K562 (cell line): Measurements from ENCODE around the gene OSBP2. TPM values are rescaled to one million over a fixed set of nuclear protein-coding genes. Genes with fewer than 3 reads are reported as not detected.
A peak's percentile ranks its signal among the peaks of the same experiment; 100 is the strongest.

Experiments
- REST ChIP-seq, 2 experiments: fragments of 450-650 bp; formaldehyde crosslinking in 1 of 2; IDR thresholded peaks; 2 replicates each; pipeline versions ENCODE4 v1.4.0 to v1.6.1; 2014 to 2020; ENCODE audit warnings: mild to moderate bottlenecking in 2 of 2, borderline replicate concordance in 1 of 2, low read depth in 1 of 2
- SUPT5H ChIP-seq: fragments of 450-650 bp; IDR thresholded peaks from 2 replicates; pipeline ENCODE4 v1.6.1; 2016
- polyA plus RNA-seq, 8 experiments: library from polyadenylated mRNA; depleted of rRNA in 4 of 8; stranded (reverse) in 5 of 8; unstranded in 3 of 8; fragments of >200 nt; fragmentation: Nextera tagmentation in 2 of 8; fragmentation: Illumina TruSeq in 1 of 8; extraction: Ambion mirVana in 2 of 8; extraction: Trizol in 1 of 8; gene quantifications; 2 replicates each; pipeline versions ENCODE4 v1.2.1 to v1.2.3, GENCODE V29; 2011 to 2014; ENCODE audit warnings: inconsistent platforms in 1 of 8, missing spikeins in 1 of 8
- total RNA-seq, 7 experiments: library from RNA; depleted of rRNA in 6 of 7; stranded (reverse); fragments of >200 nt in 6 of 7; fragmentation: Illumina TruSeq in 2 of 7; extraction: Trizol in 2 of 7; gene quantifications; 2 replicates each; pipeline versions ENCODE4 v1.2.1 to v1.2.3, GENCODE V29; 2011 to 2021; ENCODE audit warnings: low replicate concordance in 1 of 7

The OSBP2 gene
- total and polyA plus RNA-seq, 9 of the 15 experiments (the other 6 are each of a cell fraction or from before 2014, with no cell fraction given): 0.52 to 29.5 (median 21.6) TPM

GRCh38 chr22:30806391-30806861, 111.8 kb downstream of the OSBP2 start (continued):
- peak; percentile 85 for TF ChIP-seq REST (IDR thresholded peaks at IDR 0.05; ENCODE audit: borderline replicate concordance)
- no peak; the same call in 1 of the 2 replicates for TF ChIP-seq REST (CRISPR knock-in tag; IDR thresholded peaks at IDR 0.05; ENCODE audit: low read depth)
- no peak for TF ChIP-seq SUPT5H
